NB4 (cell line): Measurements from ENCODE around the gene PRKD1.

ENCODE experiments used
- MYC ChIP-seq: IDR thresholded peaks from 2 replicates; pipeline ENCODE4 v1.6.1; 2011; ENCODE audit warnings: low read depth, low read length
- POLR2A ChIP-seq: IDR thresholded peaks from 2 replicates; pipeline ENCODE4 v1.6.1; 2011; ENCODE audit warnings: mild to moderate bottlenecking; ENCODE audit not compliant: insufficient read length; ENCODE audit errors: extremely low read depth
- TF ChIP-seq, protein P1 (sequence below): IDR thresholded peaks from one replicate; pipeline ENCODE4 v1.5.1; 2012; ENCODE audit warnings: low read depth, low read length

DNA sequence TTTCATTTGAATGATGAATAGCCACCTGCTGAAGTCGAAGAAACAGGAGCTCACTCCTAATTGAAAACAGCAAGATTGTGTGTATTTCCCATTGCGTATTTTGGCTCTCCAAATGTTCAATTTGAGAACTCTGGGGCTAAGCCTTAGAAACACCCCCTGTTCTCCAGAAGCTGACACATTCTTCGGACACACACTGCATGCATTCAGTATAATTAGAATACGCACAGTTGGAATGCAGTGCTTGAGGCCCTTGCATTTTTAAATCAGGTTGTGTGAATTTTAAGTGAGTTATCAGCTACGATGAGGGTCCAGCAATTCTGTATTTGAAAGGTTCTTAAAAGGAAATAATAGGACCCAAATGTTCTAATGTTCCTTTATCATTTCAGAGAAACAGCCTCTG, 103.8 kb downstream of the PRKD1 start:
- TF ChIP-seq, protein P1, sequence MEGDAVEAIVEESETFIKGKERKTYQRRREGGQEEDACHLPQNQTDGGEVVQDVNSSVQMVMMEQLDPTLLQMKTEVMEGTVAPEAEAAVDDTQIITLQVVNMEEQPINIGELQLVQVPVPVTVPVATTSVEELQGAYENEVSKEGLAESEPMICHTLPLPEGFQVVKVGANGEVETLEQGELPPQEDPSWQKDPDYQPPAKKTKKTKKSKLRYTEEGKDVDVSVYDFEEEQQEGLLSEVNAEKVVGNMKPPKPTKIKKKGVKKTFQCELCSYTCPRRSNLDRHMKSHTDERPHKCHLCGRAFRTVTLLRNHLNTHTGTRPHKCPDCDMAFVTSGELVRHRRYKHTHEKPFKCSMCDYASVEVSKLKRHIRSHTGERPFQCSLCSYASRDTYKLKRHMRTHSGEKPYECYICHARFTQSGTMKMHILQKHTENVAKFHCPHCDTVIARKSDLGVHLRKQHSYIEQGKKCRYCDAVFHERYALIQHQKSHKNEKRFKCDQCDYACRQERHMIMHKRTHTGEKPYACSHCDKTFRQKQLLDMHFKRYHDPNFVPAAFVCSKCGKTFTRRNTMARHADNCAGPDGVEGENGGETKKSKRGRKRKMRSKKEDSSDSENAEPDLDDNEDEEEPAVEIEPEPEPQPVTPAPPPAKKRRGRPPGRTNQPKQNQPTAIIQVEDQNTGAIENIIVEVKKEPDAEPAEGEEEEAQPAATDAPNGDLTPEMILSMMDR, result no peak
- TF ChIP-seq POLR2A (no peak), MYC (no peak)
